NCI-H2227 (cell line): ENCODE measurements around the gene RAB5A.
"Not testable (repeated sequence)": the region's sequence is repeated elsewhere in the genome, so short reads cannot be mapped to it uniquely, and the experiment has no call there.

Experiments
- DNase-seq: peaks from one replicate; lab custom pipeline; 2025; ENCODE audit not compliant: unreplicated experiment; lab: John Stamatoyannopoulos, UW

Gene RAB5A

GRCh38 chr3:19947549-19948225 is 790 bp downstream of the RAB5A start:
- peak; percentile 45 for DNase-seq

- DNase-seq: no peak
Observed at GRCh38 chr3:19948226-19948591, 1.3 kb downstream of the RAB5A start.

GRCh38 chr3:19950316-19950715 is 3.4 kb downstream of the RAB5A start:
- no peak for DNase-seq

- DNase-seq: no peak
Observed at GRCh38 chr3:19954676-19955075, 7.8 kb downstream of the RAB5A start.

GRCh38 chr3:19957354-19957753 is 10.5 kb downstream of the RAB5A start:
- DNase-seq: not testable (repeated sequence)

- no peak for DNase-seq
Observed at GRCh38 chr3:19959505-19959904, 12.6 kb downstream of the RAB5A start.

- DNase-seq: no peak
Observed at GRCh38 chr3:19960696-19961095, 13.8 kb downstream of the RAB5A start.

GRCh38 chr3:19961960-19962359 is 15.1 kb downstream of the RAB5A start:
- no peak for DNase-seq

GRCh38 chr3:19967208-19967607 is 20.3 kb downstream of the RAB5A start:
- no peak for DNase-seq

- DNase-seq: no peak
Observed at GRCh38 chr3:19967812-19968211, 20.9 kb downstream of the RAB5A start.

GRCh38 chr3:19970327-19970726 is 23.4 kb downstream of the RAB5A start:
- DNase-seq: no peak

- no peak for DNase-seq
Observed at GRCh38 chr3:19972054-19972453, 25.2 kb downstream of the RAB5A start.

- DNase-seq: not testable (repeated sequence)
Observed at GRCh38 chr3:19988904-19989303, 42.0 kb downstream of the RAB5A start.

- no peak for DNase-seq
Observed at GRCh38 chr3:19994796-19995195, 47.9 kb downstream of the RAB5A start.

- DNase-seq: no peak
Observed at GRCh38 chr3:19997502-19997901, 50.6 kb downstream of the RAB5A start.

GRCh38 chr3:20001932-20002331 is 55.0 kb downstream of the RAB5A start:
- DNase-seq: no peak

GRCh38 chr3:20007960-20008359 is 61.1 kb downstream of the RAB5A start:
- no peak for DNase-seq

GRCh38 chr3:20008646-20009045 is 61.7 kb downstream of the RAB5A start:
- DNase-seq: no peak

- no peak for DNase-seq
Observed at GRCh38 chr3:20012164-20012563, 65.3 kb downstream of the RAB5A start, which contains the start of gene PP2D1. Gene PP2D1, minus strand, starts transcription at chr3:20012264. Its CDS starts 192 bp downstream, at chr3:20012072.

GRCh38 chr3:20013396-20013795 is 66.5 kb downstream of the RAB5A start:
- no peak for DNase-seq

GRCh38 chr3:20015525-20015924 is 68.6 kb downstream of the RAB5A start:
- DNase-seq: no peak

GRCh38 chr3:20016076-20016475 is 69.2 kb downstream of the RAB5A start:
- not testable (repeated sequence) for DNase-seq

GRCh38 chr3:20022954-20023622 is 76.2 kb downstream of the RAB5A start:
- no peak for DNase-seq
